GM18502 (cell line): ENCODE measurements around the gene TFEB.

Experiments
- ATAC-seq: cut with Tn5 transposase; IDR thresholded peaks from one replicate; pipeline ENCODE4 v1.9.1; 2021; ENCODE audit warnings: mild to moderate bottlenecking; ENCODE audit not compliant: unreplicated experiment, poor library complexity

The TFEB gene

DNA sequence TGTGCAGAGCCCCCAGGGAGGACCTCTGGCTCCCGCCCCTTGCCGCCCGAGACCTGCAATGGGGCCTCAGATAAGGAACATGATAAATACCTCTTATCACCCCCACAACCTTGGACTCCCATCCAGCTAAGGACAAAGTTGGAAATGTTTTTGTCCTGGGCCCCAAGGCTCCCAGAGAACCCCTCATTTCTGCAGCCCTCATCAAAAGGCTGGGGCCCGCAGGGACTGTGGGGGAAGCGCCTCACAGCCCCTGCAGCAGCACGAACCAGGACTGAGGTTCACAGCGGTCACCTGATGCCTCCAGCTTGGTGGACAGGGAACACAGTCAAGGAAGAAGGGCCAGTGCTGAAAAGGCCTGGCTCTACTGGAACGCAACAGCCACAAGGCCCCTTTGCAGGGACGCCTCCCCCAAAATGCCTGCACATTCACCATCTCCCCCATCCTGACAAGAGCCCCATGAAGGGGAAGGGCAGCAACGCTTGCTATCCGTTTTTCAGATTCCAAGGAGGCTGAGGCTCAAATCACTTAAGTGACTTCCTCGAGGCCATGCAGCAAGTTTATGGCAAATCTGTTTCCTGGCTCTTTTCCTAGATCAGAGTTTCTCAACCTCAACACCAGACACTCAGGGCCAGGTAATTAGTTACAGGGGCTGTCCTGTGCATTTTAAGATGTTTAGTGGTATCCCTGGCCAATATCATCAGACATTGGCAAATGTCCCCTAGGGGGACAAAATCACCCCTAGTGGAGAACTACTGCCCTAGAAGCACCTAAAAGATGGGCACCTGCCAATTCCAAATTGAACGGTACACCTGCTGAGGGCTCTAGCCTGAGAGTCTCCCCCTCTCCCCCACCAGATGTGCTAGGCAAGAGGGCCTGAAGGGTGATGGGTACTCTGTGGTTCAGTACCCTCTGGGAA is 10.6 kb downstream of the TFEB start:
- no peak for ATAC-seq

DNA sequence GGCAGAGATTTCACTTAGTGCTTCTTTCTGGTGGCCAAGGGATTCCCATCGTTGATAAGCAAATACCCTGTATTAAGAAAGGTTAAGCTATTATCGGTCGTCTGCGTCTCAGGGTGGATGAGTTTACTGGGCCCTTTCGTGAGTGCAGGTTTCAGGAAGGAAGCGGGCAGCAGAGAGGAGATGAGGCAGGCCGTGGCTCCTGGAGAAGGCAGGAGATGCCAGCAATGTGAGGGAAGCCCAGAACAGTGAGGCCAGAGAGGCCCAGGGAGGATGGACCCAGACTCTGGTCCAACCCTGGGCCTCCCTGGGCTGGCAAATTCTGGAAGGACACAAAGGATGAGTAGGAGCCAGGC is 11.2 kb downstream of the TFEB start:
- ATAC-seq, result no peak

DNA sequence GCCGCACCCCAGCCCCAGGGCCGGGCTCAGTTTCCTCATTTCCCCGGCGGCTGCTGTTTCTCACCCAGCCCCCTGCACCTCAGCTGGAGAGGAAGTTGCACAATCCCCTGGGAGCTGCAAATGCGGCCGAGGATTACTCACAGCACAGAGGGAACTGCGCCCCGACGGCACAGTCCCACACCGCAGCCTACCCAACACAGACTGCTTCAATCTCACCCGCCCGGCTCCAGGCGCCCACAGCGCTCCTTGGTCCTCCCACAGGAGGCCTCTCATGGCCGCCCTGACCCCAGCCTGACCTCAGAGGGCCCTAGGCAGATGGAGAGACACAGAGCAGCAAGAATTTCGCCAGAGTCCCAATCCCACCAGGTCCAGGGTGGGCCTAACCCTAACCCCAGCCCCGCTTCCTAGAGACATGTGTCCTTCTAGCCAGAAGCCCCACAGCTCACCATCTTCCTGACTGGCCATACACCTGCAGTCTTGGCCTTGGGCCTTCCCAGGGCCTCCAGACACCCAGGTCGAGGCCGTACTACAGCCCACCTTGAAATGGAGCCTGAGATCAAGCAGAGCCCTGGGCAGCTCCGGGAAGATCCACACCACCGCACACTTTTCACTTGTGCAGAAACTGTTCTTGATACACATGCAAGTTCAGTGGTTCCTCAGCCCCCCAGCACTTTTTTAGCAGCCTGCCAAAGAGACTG is 11.7 kb downstream of the TFEB start:
- ATAC-seq, result peak; percentile 73

DNA sequence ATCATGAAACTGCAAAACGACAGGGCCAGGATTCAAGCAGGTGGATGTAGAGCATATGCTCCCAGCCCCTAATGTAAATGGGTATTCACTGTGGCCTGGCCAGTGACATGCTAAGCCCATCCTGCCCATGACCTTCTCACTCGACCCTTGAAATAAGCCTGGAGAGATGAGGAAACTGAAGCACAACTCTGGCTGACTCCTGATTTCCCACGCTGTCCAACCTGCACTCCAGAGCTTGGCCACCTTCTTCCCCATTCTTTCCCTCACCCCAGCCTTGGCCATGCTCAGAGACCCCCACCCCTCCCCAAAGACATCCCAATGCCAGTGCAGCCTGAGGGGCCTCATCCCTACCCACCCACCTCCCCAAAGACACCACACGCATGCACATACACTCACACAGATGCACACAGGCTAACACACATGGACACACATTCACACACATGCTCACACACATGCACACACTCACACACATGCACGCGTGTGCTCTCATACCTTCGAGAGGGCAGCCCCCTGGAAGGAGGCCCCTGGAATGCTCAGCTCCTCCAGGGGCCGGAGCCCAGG is 12.4 kb downstream of the TFEB start:
- no peak for ATAC-seq

DNA sequence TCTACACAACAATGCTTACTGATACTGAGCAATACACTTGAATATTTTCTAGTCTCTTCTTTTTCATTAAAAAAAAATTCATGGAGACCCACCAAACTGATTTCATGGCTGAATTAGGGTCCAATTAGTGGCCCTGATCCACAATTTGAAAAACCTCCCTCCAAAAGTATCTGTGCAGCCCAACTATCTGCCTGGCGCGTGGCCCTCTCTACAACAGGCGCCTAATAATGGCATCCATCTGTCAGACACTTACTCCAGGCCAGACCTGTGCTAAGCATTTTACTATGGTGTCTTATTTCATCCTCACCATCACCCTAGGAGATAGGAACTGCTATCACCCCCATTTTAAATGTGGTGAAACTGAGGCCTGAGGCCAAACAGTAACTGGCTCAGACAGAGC is 14.0 kb downstream of the TFEB start:
- ATAC-seq, result no peak

DNA sequence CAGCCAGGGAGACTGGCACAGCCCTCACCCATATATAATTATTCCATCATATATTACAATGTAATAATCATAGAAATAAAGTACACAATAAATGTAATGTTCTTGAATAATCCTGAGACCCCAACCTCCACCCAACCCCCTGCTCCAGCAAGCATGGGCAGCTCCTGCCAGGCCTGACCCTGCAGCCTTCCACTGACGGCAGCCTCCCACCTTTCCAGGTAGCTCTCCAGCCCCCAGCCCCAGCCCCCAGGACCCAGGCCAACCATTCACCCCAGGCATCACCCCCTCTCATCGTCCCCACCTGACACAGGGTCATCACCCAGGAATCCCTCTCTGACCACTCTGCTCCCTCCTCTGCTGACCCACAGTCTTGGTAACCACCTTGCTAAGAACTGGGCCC is 14.6 kb downstream of the TFEB start:
- ATAC-seq, result no peak

DNA sequence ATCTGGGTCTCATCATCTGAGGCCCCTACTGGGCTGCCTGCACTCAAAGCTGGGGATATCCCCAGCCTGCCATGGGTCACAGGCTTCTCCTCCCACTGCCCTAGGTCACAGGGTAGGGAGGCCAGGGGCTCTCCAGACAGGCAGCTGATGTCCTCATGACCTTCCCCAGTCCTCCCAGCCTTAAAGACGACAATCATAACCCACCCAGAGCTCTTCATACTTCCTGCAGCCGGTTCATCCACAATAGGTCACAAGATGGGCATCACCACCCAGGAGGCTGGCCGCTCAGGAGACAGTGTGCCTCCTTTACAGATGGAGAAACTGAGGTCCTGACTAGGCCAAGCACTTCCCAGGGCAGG is 15.2 kb downstream of the TFEB start:
- ATAC-seq, result no peak

DNA sequence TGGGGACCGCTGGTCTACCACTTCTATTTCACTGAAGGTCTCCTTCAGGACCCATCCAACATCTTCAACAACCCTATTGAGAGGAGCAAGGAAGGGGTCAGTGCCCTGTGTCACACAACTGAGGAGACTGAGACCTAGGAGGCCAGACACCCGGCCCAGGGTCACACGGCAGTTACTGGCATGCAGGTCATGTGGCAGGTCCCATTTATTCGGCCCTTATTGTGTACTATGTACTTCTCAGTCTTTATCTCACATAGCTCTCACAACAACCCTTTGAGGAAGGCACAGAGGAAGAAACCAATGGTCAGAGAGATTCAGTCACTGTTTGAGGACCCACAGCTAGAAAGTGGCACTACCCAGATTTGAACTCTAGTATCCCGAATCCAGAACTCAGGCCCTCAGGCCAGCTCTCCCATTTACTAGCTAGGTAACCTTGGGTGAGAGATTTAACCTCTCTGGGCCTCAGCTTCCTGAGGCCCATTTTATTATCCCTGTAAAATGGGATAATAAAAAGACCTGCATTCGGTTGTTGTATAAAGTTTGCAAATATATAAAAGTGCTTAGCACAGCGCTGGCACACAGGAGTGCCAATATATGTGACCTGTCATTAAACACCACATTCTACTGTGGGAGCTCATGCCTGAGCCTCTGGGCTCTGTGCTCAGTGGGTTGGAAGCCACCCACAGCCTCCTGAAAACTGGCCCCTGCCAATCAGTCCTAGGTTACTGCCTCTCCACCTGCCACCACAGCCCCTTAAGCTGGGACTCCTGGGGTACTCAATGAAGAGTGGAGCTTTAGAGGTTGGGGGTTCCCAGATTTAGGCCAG is 15.8 kb downstream of the TFEB start:
- no peak for ATAC-seq

DNA sequence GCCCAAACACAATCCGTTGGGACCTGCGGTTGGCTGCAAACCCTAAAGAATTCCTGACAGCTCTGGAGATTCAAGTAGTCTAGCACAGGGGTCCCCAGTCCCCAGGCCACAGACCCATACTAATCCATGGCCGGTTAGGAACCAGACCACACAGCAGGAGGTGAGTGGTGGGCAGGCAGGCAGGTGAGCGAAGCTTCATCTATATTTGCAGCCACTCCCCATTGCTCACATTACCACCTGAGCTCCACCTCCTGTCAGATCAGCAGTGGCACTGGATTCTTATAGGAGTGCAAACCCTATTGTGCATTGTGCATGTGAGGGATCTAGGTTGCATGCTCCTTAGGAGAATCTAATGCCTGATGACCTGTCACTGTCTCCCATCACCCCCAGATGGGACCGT is 16.6 kb downstream of the TFEB start:
- no peak for ATAC-seq

DNA sequence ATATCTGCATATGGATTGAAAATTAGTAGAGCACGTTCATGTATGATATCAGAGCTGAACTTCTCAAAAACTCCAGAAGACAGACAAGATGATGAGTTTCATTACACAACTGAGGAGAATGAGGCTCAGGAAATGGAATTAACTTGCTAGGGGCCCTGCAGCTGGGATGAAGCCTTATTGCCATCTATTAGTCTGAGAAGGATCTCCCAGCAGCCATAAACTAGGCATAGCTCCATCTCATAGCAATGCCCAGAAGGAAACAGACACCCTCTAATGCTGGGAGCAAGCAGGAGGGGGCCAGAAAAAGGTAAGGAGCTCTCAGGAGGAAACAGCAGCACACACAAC is 18.0 kb downstream of the TFEB start:
- no peak for ATAC-seq

DNA sequence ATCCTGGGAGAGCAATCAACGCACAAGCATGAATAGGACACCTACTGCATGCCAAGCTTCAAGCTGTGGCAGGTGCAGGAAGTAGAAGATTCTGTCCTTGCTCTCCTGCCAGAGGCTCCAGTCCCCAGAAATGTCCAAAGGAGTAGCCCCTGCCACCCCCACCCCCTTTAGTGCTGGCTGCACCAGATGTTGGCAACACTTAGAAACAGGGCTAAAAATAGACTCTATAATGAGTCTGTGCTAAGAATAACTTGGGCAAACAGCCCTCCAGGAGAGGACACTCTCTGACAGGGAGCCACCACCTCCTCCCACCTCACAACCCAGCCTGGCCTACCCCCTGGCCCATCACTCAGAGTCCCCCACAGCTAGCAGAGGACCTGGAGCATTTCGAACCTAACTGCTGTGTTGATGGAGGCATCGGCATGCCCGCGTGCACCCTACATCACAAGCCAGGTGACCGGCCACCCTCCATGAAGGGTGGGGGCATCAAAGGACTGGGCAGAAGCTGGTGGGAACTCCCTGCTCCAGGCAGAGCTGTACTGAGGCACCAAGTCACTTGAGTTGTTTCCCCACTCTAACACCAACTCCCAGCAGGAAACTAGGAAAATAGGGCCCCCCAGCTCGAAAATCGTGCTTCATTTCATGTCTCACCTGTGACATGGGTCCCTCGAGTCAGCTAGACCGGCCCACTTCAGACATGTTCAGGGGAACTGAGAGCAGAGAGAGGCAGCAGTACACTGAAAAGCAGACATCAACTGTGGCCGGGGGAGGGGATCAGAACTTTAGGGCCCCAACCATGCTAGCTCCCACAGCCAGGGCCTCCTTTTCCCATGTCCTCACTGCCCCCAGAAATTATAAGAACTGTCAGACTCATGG is 18.7 kb downstream of the TFEB start:
- no peak for ATAC-seq

DNA sequence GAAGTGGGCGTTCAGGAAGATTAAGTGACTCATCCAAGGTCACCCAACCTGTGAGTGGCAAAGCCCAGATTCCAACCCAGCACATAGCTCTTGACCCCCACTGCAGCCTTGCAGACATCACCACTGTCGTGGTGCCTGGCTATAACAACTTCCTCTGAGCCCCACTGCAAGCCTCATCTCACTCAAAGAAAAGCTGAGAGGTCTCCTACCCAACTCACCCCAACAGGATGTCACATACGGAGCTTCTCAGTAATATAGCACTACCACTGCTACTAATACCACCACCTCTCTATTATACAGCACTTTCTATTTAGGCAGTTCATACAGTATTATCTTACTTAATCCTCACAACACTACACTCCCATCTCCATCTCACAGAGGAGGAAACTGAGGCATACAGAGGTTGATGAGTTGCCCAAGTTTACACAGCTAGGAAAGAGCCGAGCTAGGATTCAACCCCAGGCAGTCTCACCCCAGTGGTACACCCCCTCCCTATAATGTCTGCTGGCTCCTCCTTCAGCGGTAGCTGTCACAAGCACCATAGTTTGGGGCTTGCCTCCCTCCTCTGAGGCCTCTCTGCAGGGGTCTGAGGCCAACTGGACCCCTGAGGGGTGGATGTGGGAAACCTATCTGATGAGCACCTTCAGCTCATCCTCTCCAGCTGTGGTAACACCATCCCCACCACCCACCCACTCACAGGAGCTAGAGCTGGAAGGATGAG is 19.5 kb downstream of the TFEB start:
- no peak for ATAC-seq

DNA sequence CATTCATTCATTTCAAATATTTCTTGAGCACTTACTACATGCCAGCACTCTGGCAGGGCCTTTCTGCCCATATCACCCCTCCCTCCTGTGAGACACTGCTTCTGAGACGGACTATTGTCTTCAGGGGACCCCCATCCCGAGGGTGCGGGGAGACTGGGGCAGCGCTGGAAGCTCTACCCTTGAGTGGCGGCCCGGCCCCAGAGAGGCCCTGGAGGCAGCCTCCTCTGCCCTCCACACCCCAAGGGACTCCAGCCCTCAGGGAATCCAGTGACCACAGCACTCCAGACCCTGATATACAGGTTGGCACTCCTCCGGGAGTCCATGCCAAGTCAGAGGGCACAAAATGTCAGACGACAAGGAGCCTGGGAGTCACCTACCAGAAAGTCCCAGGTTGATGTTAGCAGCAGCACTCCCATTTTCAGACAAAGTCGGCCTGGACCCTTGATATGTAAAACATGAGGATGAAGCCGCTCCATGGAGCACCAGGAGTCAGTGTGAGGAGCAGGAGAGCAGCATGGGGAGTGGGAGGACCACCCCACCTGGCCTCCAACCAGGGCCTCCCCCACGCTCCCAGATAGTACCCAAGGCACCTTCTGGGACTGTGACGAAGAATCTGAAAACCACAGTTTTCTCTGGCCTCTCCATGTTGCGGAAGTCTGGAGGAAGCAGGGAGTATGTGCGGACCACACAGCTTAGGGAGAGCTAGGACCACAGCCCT is 20.7 kb downstream of the TFEB start:
- ATAC-seq, result no peak

DNA sequence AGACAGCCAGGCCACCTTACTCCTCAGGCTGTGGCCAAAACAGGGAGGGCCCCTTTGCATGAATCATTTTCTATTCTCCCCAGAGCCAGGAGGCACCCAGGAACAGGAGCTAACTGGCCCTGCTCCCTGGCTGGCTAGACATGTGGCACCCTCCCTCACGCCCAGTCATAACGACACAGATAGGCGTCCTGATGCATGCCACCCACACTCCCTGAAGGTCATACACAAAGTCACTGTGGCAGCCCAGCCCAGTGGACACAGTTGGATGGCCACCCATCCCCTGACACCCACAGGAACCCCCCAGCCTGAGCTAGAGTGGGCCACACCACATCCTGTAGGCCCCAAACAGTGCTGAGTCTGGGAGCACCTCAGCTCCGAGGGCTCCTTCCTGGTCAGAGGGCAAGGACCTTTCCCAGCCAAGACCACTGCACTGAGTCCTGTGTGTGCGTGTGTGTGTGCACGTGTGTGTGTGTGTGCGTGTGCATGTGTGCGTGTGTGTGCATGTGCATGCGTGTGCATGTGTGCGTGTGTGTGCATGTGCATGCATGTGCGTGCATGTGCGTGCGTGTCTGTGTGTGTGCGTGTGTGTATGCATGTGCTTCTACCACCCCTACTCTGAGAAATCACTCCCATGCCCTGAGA is 21.6 kb downstream of the TFEB start:
- ATAC-seq, result peak; percentile 50

DNA sequence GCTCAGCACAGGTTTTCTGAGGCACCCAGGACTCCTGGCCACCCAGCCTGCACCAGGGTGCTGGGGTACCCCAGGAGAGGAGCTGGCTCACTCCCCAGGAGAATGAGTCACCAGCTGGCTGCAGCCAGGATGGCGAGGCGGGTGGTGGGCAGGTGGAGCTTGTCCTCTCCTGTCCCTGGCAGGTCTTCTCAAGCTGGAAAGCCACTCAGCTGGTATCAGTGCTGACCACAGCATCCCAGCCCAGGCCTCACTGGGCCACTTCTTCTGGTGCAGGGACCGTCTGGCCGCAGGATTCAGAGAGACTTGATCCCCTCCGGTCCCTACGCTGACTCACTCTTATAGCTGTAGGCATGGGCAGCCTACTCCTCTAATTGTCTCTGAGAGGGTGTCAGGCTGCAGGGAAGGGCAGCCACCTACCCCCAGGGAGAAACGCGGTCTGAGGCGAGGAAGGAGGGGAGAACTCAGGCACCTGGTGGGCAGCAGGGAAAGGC is 22.2 kb downstream of the TFEB start:
- ATAC-seq, result peak; percentile 25

DNA sequence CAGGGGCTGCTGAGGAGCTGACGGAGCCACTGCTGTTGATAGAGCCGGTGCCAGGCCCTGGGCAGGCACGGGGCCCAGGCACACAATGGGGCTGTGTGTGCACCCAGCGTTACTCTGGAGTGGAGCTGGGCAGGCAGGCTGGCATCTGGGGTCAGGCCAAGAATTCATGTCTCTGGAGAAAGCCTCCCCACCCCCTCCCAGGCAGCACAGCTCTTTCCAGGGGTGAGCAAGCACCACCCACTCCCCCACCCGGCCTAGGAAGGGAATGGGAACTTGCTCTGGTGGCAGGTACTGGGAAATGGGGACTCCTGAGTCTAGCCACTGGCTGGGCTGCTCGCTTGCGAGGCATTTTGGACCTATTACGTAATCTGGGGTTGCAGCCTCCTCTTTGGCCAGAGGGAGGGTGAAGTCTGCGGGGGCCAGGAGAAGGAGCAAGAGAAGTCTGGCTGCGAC is 22.7 kb downstream of the TFEB start:
- no peak for ATAC-seq

DNA sequence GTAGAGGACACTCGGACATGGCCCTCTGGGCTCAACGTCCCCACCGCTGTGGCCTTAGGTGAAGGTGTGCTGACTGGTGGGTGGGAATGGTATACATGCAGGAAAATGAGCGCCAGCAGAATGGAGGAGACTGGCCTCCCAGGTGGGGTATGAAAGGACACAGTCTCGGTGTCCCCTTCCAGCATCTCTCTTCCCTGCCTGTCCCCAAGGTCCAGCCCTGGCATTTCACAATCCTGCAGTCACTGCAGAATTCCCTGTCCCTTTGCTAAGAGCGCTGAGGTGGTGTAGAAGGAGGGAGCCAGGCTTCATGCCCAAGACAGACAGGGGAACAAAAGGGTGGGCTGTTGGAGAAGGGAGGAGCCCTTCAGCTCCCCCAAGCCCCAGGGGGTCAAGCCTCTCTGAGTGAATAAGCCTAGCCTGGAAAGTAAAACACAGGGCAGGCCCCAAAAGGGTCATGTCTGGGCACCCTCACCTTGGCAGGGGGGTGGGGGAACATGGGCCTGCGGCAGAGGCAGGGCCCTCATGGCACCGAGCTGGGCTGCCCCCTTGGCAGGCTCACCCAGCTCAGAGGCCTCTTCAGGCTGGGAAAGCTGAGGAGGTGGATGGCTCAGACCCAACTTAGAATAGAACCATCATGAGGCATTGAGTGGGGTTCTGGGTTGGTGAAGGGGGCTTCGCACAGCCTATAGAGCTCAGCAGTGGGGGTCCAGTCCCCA is 23.9 kb downstream of the TFEB start:
- ATAC-seq, result no peak
